ENCODE results near the gene WDR6. TPM values are rescaled to one million over a fixed set of nuclear protein-coding genes. Genes with fewer than 3 reads are reported as not detected.

The WDR6 gene
- total and polyA plus RNA-seq, 9 of the 15 experiments (the other 6 are each of a cell fraction or from before 2014, with no cell fraction given), result 8.9 to 90.6 (median 44.7) TPM

GRCh38 chr3:48990636-48991469 is 16.3 kb upstream of the WDR6 start:
- in situ Hi-C loops (cut with MboI), result no loop called here
- Histone ChIP-seq H3K27me3 (ENCODE audit: control insufficient read depth in 2 of 2, insufficient read depth in 2 of 2, low read length in 2 of 2) (no peaks in the 10 kb centered on the region), H2AFZ (ENCODE audit: low read depth, low read length) (no peak overlapping the region), H3K79me2 (ENCODE audit: control insufficient read depth, insufficient read depth, low read length) (no peaks in the 10 kb centered on the region), H4K20me1 (replicated peaks; ENCODE audit: control insufficient read depth, insufficient read depth, low read length) (no peaks in the 10 kb centered on the region), H3K9me3 (replicated peaks; ENCODE audit: control insufficient read depth, insufficient read depth, low read depth, low read length) (no peaks in the 10 kb centered on the region), H3K27ac (ENCODE audit: extremely low read depth, low read depth, low read length) (no peak overlapping the region), H3K4me1 (replicated peaks in 1 of 2; ENCODE audit: control insufficient read depth in 2 of 2, insufficient read depth in 2 of 2, low read length in 2 of 2) (peaks cover 9 to 21% of the 10 kb centered on the region in 2 experiments), H3K9me1 (ENCODE audit: control insufficient read depth, insufficient read depth, low read length) (no peaks in the 10 kb centered on the region), H3K9ac (ENCODE audit: insufficient read depth in 1 of 2, low read depth in 2 of 2, low read length in 2 of 2) (peak overlapping the region in 1 of 2 experiments; percentile 61; a peak in 1 of 4 replicates), H3K4me2 (ENCODE audit: insufficient read depth, low read length) (no peak overlapping the region), H3K36me3 (ENCODE audit: control insufficient read depth, insufficient read depth, low read length) (peaks cover 2% of the 10 kb centered on the region; the same call in 1 of the 3 replicates), H3K4me3 (no peak overlapping the region)
- FAIRE-seq (no peak), ATAC-seq (no peak), DNase-seq (ENCODE audit: extremely low read depth in 1 of 4, low spot score in 3 of 4) (no peak)
- intact Hi-C loops (cut with micrococcal nuclease), result no loop called here
- ChIA-PET POLR2A (interaction anchor here (0.7 to 1.1 kb wide), 4 partner anchors 11 to 103 kb away, joined by 3 to 4 read pairs (median 4); partner anchors contain the start of gene WDR6), CTCF (ENCODE audit: low intra/inter-chr PET ratio) (no interaction called here)
- no TSS peak for BruUV-seq (replicated peaks)
- TF ChIP-seq ZNF143 (CRISPR knock-in tag; IDR thresholded peaks at IDR 0.05) (no peak), ZFX (CRISPR knock-in tag; IDR thresholded peaks at IDR 0.05) (no peak)
- WGBS (ENCODE audit: insufficient coverage, low coverage, missing lambda C conversion rate), result 72% methylated on average over 14 of the region's 40 CpGs

DNA sequence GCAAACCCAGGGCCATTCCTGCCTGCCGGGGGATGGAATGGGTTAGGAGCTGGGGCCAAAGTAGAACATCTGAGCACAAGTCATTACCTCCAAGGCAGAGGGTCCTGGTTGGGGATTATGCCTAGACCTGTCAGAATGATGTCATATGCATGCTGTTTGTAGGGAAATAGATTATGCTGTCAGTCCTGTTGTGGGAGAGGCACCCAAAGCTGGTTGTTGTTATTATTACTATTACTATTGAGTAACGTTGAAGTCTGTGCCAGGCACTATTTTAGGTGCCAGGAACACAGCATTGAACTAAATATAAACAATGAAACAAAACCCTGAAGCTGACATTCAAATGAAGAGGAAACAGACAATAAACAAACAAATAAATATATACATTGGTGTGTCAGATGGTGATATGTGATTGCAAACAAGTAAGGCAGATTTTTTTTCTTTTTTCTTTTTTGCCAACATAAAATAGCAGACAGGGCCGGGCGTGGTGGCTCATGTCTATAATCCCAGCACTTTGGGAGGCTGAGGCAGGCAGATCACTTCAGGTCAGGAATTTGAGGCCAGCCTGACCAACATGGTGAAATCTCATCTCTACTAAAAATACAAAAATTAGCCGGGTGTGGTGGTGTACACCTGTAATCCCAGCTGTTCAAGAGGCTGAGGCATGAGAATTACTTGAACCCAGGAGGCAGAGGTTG is 15.2 kb upstream of the WDR6 start:
- CTCF ChIA-PET (ENCODE audit: low intra/inter-chr PET ratio), result no interaction called here
- intact Hi-C loops (cut with micrococcal nuclease), result no loop called here
- H3K4me3 ChIP-seq, result no peak overlapping the region
- no peak overlapping the region for H3K4me2 ChIP-seq (ENCODE audit: insufficient read depth, low read length)
- POLR2A ChIA-PET, result interaction anchor here (0.9 to 1.1 kb wide), 2 partner anchors 10 to 25 kb away, joined by 4 read pairs; no protein-coding TSS in a partner anchor
- DNase-seq (ENCODE audit: extremely low read depth in 1 of 4, low spot score in 3 of 4), result no peak
- no peaks in the 10 kb centered on the region for H3K36me3 ChIP-seq (ENCODE audit: control insufficient read depth, insufficient read depth, low read length)
- in situ Hi-C loops (cut with MboI), result no loop called here
- H3K4me1 ChIP-seq (replicated peaks in 1 of 2; ENCODE audit: control insufficient read depth in 2 of 2, insufficient read depth in 2 of 2, low read length in 2 of 2), result peaks cover 9 to 21% of the 10 kb centered on the region in 2 experiments
- H3K79me2 ChIP-seq (ENCODE audit: control insufficient read depth, insufficient read depth, low read length), result no peaks in the 10 kb centered on the region
- FAIRE-seq, result no peak
- H3K9me3 ChIP-seq (replicated peaks; ENCODE audit: control insufficient read depth, insufficient read depth, low read depth, low read length), result no peaks in the 10 kb centered on the region
- no peak overlapping the region for H2AFZ ChIP-seq (ENCODE audit: low read depth, low read length)
- H3K27ac ChIP-seq (ENCODE audit: extremely low read depth, low read depth, low read length), result no peak overlapping the region
- no TSS peak for BruUV-seq (replicated peaks)
- no peaks in the 10 kb centered on the region for H3K9me1 ChIP-seq (ENCODE audit: control insufficient read depth, insufficient read depth, low read length)
- H4K20me1 ChIP-seq (replicated peaks; ENCODE audit: control insufficient read depth, insufficient read depth, low read length), result no peaks in the 10 kb centered on the region
- peak overlapping the region in 1 of 2 experiments; percentile 23; a peak in 1 of 4 replicates for H3K9ac ChIP-seq (ENCODE audit: insufficient read depth in 1 of 2, low read depth in 2 of 2, low read length in 2 of 2)
- H3K27me3 ChIP-seq (ENCODE audit: control insufficient read depth in 2 of 2, insufficient read depth in 2 of 2, low read length in 2 of 2), result no peaks in the 10 kb centered on the region
- WGBS (ENCODE audit: insufficient coverage, low coverage, missing lambda C conversion rate), result 60% methylated on average over 5 of the region's 5 CpGs
- ATAC-seq, result no peak
- TF ChIP-seq SMAD3 (CRISPR knock-in tag; conservative IDR thresholded peaks at IDR 0.05) (no peak), ZNF347 (CRISPR knock-in tag; IDR thresholded peaks at IDR 0.05; ENCODE audit: low read depth) (no peak), HSF4 (CRISPR knock-in tag; IDR thresholded peaks at IDR 0.05; ENCODE audit: borderline replicate concordance) (no peak), SMARCA5 (IDR thresholded peaks at IDR 0.05) (no peak), ZSCAN32 (CRISPR knock-in tag; IDR thresholded peaks at IDR 0.05) (no peak), PHB (CRISPR knock-in tag; IDR thresholded peaks at IDR 0.05) (no peak), CBX5 (IDR thresholded peaks at IDR 0.05; ENCODE audit: borderline replicate concordance, low read depth) (no peak), SRSF7 (optimal IDR thresholded peaks at IDR 0.05; ENCODE audit: low read depth, low read length) (no peak), DACH1 (IDR thresholded peaks at IDR 0.05; ENCODE audit: partially characterized antibody) (no peak), KAT8 (IDR thresholded peaks at IDR 0.05; ENCODE audit: low read depth) (no peak), LCOR (CRISPR knock-in tag; IDR thresholded peaks at IDR 0.05) (no peak), ZNF561 (CRISPR knock-in tag; conservative IDR thresholded peaks at IDR 0.05) (no peak), NFE2L1 (tag; IDR thresholded peaks at IDR 0.05; ENCODE audit: borderline replicate concordance, low read depth) (no peak), FOXJ2 (tag; IDR thresholded peaks at IDR 0.05) (no peak)
